Panc1 (cell line): Measurements from ENCODE around the gene ARCN1. TPM values are rescaled to one million over a fixed set of nuclear protein-coding genes. Genes with fewer than 3 reads are reported as not detected.
A peak's percentile ranks its signal among the peaks of the same experiment; 100 is the strongest.

Experiments
- ATAC-seq: fragments of 200-7000 bp; cut with Tn5 transposase; 2 replicates; pipeline ENCODE4 v1.9.1; 2020; ENCODE audit warnings: mild to moderate bottlenecking, moderate library complexity
- BruUV-seq: library from RNA; stranded (reverse); fragments of 400-500 nt; replicated peaks from 2 replicates; lab custom pipeline; 2021; lab: Mats Ljungman, UMichigan
- CTCF ChIA-PET: fragments of 300-600 bp; sonication (Branson Sonifier 250); formaldehyde crosslinking; loops from one replicate; lab custom pipeline; 2022; ENCODE audit warnings: antibody characterized with exemption; lab: Charles Lee
- POLR2A ChIA-PET: fragments of 300-600 bp; sonication (Branson Sonifier 250); formaldehyde crosslinking; loops from one replicate; lab custom pipeline; 2022; ENCODE audit warnings: antibody characterized with exemption; lab: Charles Lee
- DNase-seq: peaks from one replicate; pipeline ENCODE4 v3.0.0-alpha.2; 2010; ENCODE audit warnings: low read depth, low spot score
- H3K27ac ChIP-seq: 2 replicates; pipeline ENCODE4 v1.5.1; 2011; ENCODE audit warnings: mild to moderate bottlenecking, low read length, inconsistent platforms
- H3K27me3 ChIP-seq: fragments of 200-500 bp; sonication (Bioruptor generic); 2 replicates; pipeline ENCODE4 v1.6.0; 2014; ENCODE audit warnings: low read length, inconsistent platforms; ENCODE audit not compliant: control insufficient read depth, insufficient read depth
- H3K36me3 ChIP-seq: fragments of 200-500 bp; sonication (Bioruptor generic); 2 replicates; pipeline ENCODE4 v1.5.1; 2014; ENCODE audit warnings: inconsistent platforms, mild to moderate bottlenecking, low read length, moderate library complexity; ENCODE audit not compliant: control insufficient read depth, insufficient read depth
- H3K4me1 ChIP-seq: 2 replicates; pipeline ENCODE4 v1.5.1; 2011; ENCODE audit warnings: inconsistent platforms, mild to moderate bottlenecking, low read length, moderate library complexity; ENCODE audit not compliant: control insufficient read depth, insufficient read depth
- H3K4me3 ChIP-seq, 2 experiments: 2 replicates each; pipeline ENCODE4 v1.5.1; 2011 to 2012; ENCODE audit warnings: low read depth in 2 of 2, low read length in 2 of 2, mild to moderate bottlenecking in 2 of 2, inconsistent platforms in 1 of 2, moderate library complexity in 1 of 2
- H3K9me3 ChIP-seq: fragments of 200-500 bp; sonication (Bioruptor generic); 2 replicates; pipeline ENCODE4 v1.5.1; 2014; ENCODE audit warnings: low read depth, mild to moderate bottlenecking, inconsistent platforms, low read length, moderate library complexity; ENCODE audit not compliant: control insufficient read depth, insufficient read depth
- POLR2AphosphoS5 ChIP-seq: IDR thresholded peaks from 2 replicates; pipeline ENCODE4 v1.6.1; 2012; ENCODE audit warnings: mild to moderate bottlenecking, low read depth, low read length, moderate library complexity
- SIN3A ChIP-seq: IDR thresholded peaks from 2 replicates; pipeline ENCODE4 v1.6.1; 2012; ENCODE audit warnings: low read depth, mild to moderate bottlenecking, low read length, moderate library complexity, borderline replicate concordance; ENCODE audit not compliant: insufficient read depth
- TCF7L2 ChIP-seq: IDR thresholded peaks from 2 replicates; pipeline ENCODE4 v1.6.1; 2011; ENCODE audit warnings: mild to moderate bottlenecking, low read depth, low read length, inconsistent platforms
- in situ Hi-C: cut with HindIII; loops from 2 replicates; pipeline ENCODE4 v1.10.0; 2016; ENCODE audit warnings: low sequenced_read_pairs, low pct_unique_long_range_greater_than_20kb
- intact Hi-C: fragments of 100-400 bp; cut with micrococcal nuclease; formaldehyde crosslinking; loops from one replicate; pipeline ENCODE4 v1.10.0; 2022; ENCODE audit not compliant: unreplicated experiment
- total RNA-seq: library from RNA; stranded (reverse); gene quantifications from one replicate; pipeline ENCODE4 v1.2.1, GENCODE V29; 2021; ENCODE audit not compliant: unreplicated experiment
- TF ChIP-seq, protein P1 (sequence below), 2 experiments: IDR thresholded peaks; 2 replicates each; pipeline ENCODE4 v1.6.1; 2011 to 2012; ENCODE audit warnings: low read depth in 2 of 2, control low read depth in 1 of 2, low read length in 1 of 2, mild to moderate bottlenecking in 1 of 2, moderate library complexity in 1 of 2; ENCODE audit not compliant: insufficient read depth in 1 of 2
- TF ChIP-seq, protein P2 (sequence below): fragments of 450-650 bp; IDR thresholded peaks from 2 replicates; pipeline ENCODE4 v1.5.1; 2017; ENCODE audit warnings: mild to moderate bottlenecking

The ARCN1 gene
- total RNA-seq, 1 experiment from 2014 or later, result 197 TPM

DNA sequence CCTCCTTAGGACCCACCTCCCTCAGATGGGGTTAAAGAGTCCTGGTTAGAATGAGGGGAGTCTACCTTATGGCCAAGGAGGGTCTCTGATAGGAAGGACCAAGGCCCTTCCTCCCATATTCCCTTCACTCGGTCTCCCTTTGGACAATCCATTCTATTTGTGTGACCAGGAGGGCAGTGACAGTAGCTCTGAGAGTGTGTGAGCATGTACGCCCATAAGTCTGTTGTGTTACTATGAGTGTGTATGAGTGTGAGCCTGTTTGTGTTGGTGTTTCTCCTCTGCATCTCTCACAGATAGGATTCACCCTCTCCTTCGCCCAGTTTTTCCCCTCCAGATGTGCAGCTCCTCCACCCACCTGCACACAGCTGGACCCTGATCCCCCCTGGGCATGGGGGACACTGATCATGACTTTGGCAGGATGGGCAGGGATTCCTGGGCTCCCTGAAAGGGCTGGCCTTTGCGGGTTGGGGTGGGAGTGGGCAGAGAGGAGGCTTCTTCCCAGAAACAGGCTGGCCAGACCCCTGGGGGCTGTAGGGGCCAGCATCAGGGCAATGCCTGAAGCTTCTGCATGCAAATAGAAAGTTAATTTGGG lies 49.7 kb downstream of the ARCN1 start:
- H3K27ac ChIP-seq, result peak overlapping the region; percentile 96
- ATAC-seq (0 out of 2 replicates have a peak, but pooled peaks have one; percentile 8), DNase-seq (no peak)
- ChIA-PET CTCF (interaction anchor here (0.9 to 2.3 kb wide), 3 partner anchors 12 to 39 kb away, joined by 3 to 7 read pairs (median 3); no protein-coding TSS in a partner anchor), POLR2A (interaction anchor here (0.7 kb wide), 1 partner anchor 412 kb away, joined by 3 read pairs; no protein-coding TSS in a partner anchor)
- intact Hi-C loops (no loop called here), in situ Hi-C loops (no loop called here)
- no peaks in the 10 kb centered on the region for H3K9me3 ChIP-seq
- TF ChIP-seq TCF7L2 (no peak), SIN3A (no peak), POLR2AphosphoS5 (no peak)
- TF ChIP-seq, protein P1, sequence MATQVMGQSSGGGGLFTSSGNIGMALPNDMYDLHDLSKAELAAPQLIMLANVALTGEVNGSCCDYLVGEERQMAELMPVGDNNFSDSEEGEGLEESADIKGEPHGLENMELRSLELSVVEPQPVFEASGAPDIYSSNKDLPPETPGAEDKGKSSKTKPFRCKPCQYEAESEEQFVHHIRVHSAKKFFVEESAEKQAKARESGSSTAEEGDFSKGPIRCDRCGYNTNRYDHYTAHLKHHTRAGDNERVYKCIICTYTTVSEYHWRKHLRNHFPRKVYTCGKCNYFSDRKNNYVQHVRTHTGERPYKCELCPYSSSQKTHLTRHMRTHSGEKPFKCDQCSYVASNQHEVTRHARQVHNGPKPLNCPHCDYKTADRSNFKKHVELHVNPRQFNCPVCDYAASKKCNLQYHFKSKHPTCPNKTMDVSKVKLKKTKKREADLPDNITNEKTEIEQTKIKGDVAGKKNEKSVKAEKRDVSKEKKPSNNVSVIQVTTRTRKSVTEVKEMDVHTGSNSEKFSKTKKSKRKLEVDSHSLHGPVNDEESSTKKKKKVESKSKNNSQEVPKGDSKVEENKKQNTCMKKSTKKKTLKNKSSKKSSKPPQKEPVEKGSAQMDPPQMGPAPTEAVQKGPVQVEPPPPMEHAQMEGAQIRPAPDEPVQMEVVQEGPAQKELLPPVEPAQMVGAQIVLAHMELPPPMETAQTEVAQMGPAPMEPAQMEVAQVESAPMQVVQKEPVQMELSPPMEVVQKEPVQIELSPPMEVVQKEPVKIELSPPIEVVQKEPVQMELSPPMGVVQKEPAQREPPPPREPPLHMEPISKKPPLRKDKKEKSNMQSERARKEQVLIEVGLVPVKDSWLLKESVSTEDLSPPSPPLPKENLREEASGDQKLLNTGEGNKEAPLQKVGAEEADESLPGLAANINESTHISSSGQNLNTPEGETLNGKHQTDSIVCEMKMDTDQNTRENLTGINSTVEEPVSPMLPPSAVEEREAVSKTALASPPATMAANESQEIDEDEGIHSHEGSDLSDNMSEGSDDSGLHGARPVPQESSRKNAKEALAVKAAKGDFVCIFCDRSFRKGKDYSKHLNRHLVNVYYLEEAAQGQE (IDR thresholded peaks at IDR 0.05; ENCODE audit: insufficient read depth in 1 of 2, low read depth in 2 of 2, low read length in 1 of 2), result no peak
- TF ChIP-seq, protein P2, sequence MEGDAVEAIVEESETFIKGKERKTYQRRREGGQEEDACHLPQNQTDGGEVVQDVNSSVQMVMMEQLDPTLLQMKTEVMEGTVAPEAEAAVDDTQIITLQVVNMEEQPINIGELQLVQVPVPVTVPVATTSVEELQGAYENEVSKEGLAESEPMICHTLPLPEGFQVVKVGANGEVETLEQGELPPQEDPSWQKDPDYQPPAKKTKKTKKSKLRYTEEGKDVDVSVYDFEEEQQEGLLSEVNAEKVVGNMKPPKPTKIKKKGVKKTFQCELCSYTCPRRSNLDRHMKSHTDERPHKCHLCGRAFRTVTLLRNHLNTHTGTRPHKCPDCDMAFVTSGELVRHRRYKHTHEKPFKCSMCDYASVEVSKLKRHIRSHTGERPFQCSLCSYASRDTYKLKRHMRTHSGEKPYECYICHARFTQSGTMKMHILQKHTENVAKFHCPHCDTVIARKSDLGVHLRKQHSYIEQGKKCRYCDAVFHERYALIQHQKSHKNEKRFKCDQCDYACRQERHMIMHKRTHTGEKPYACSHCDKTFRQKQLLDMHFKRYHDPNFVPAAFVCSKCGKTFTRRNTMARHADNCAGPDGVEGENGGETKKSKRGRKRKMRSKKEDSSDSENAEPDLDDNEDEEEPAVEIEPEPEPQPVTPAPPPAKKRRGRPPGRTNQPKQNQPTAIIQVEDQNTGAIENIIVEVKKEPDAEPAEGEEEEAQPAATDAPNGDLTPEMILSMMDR, result no peak
- H3K36me3 ChIP-seq, result 0 out of 2 replicates have a peak, but pooled peaks cover 3% of the 10 kb centered on the region
- peak overlapping the region; percentile 67 to 98 for H3K4me3 ChIP-seq
- H3K27me3 ChIP-seq, result no peaks in the 10 kb centered on the region
- H3K4me1 ChIP-seq, result peaks cover 38% of the 10 kb centered on the region
- TSS peak; percentile 61 for BruUV-seq

DNA sequence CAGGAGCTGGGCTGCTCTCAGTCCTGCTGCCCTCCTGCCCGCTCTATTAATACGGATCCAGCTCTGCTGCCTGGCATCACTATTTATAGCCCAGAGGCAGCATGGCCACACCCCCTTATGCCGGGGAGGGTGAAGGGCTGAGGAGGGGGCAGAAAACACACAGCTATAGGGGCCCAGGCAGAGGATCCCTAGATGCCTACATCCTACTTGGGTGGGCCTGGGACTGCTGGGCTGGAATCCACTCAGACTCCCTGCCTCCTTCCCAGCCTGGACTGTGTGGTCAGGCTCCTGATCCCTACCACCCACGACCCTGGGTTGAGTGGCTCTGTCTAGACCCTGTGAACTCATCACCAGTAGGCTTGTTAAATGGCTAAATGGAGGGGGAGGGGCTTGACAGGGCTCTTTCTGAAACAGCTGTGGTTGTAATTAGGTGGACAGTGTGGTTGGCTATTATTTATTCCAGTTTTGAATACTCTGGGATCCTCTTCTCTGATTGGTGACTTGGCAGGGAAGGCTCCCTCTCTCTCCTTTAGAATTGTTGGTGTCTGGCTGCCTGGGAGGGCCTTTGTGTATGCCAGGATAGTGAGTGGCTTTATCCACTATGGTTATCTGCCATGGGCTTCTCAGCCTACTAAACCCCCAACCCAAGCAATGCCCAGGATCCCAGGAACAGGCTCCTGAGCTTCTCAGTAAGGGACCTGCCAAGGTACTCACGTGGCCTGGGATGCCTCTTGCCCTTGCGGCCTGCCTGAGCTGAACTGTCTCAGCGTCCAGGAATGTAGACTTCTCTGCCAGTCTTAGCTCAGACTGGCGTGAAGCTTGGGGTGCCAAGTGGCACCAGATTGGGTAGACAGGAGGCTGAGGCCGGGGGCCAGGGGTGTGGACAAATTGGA lies 50.4 kb downstream of the ARCN1 start:
- peak overlapping the region; percentile 67 to 98 for H3K4me3 ChIP-seq
- no TSS peak for BruUV-seq
- in situ Hi-C loops (no loop called here), intact Hi-C loops (no loop called here)
- ChIA-PET CTCF (interaction anchor here (0.9 to 2.3 kb wide), 4 partner anchors 11 to 38 kb away, joined by 3 to 7 read pairs (median 3); no protein-coding TSS in a partner anchor), POLR2A (interaction anchor here (0.5 to 0.6 kb wide), 2 partner anchors 597 to 1342 kb away, joined by 6 read pairs; no protein-coding TSS in a partner anchor)
- no peaks in the 10 kb centered on the region for H3K9me3 ChIP-seq
- H3K27me3 ChIP-seq, result no peaks in the 10 kb centered on the region
- TF ChIP-seq TCF7L2 (no peak), POLR2AphosphoS5 (no peak), SIN3A (no peak)
- TF ChIP-seq, protein P1 (IDR thresholded peaks at IDR 0.05; ENCODE audit: insufficient read depth in 1 of 2, low read depth in 2 of 2, low read length in 1 of 2), result no peak
- TF ChIP-seq, protein P2, result no peak
- ATAC-seq (peak; percentile 36; the same call in 1 of the 2 replicates), DNase-seq (no peak)
- 0 out of 2 replicates have a peak, but pooled peaks cover 3% of the 10 kb centered on the region for H3K36me3 ChIP-seq
- peak overlapping the region; percentile 96 for H3K27ac ChIP-seq
- peaks cover 38% of the 10 kb centered on the region for H3K4me1 ChIP-seq
